ENCODE results near the gene CTH.
A peak's percentile ranks its signal among the peaks of the same experiment; 100 is the strongest.
"Not testable (repeated sequence)": the region's sequence is repeated elsewhere in the genome, so short reads cannot be mapped to it uniquely, and the experiment has no call there.

CTH gene

GRCh38 chr1:70411360-70411844 lies 334 bp downstream of the CTH start:
- DNase-seq = peak; percentile 40

- DNase-seq = no peak
These were observed 4.8 kb downstream of the CTH start for GRCh38 chr1:70415882-70416281.

DNA sequence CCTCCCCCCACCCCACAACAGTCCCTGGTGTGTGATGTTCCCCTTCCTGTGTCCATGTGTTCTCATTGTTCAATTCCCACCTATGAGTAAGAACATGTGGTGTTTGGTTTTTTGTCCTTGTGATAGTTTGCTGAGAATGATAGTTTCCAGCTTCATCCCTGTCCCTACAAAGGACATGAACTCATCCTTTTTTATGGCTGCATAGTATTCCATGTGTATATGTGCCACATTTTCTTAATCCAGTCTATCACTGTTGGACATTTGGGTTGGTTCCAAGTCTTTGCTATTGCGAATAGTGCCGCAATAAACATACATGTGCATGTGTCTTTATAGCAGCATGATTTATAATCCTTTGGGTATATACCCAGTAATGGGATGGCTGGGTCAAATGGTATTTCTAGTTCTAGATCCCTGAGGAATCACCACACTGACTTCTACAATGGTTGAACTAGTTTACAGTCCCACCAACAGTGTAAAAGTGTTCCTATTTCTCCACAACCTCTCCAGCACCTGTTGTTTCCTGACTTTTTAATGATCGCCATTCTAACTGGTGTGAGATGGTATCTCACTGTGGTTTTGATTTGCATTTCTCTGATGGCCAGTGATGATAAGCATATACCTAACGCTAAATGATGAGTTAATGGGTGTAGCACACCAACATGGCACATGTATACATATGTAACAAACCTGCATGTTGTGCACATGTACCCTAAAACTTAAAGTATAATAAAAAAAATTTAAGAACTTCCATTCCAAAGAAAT lies 8.1 kb downstream of the CTH start:
- DNase-seq = not testable (repeated sequence)

DNA sequence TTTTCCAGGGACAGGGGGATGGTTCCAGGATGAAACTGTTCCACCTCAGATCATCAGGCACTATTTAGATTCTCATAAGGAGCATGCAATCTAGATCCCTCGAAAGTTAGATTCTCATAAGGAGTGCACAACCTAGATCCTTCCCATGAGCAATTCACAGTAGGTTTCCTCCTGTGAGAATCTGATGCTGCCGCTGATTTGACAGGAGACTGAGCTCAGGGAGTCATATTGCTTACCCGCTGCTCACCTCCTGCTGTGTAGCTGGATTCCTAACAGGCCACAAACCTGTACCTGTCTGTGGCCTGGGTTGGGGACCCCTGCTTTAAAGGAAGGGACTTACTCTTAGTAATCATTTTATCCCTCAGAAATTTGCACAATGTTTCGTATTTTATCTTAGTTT lies 9.3 kb downstream of the CTH start:
- DNase-seq = peak; percentile 47

DNA sequence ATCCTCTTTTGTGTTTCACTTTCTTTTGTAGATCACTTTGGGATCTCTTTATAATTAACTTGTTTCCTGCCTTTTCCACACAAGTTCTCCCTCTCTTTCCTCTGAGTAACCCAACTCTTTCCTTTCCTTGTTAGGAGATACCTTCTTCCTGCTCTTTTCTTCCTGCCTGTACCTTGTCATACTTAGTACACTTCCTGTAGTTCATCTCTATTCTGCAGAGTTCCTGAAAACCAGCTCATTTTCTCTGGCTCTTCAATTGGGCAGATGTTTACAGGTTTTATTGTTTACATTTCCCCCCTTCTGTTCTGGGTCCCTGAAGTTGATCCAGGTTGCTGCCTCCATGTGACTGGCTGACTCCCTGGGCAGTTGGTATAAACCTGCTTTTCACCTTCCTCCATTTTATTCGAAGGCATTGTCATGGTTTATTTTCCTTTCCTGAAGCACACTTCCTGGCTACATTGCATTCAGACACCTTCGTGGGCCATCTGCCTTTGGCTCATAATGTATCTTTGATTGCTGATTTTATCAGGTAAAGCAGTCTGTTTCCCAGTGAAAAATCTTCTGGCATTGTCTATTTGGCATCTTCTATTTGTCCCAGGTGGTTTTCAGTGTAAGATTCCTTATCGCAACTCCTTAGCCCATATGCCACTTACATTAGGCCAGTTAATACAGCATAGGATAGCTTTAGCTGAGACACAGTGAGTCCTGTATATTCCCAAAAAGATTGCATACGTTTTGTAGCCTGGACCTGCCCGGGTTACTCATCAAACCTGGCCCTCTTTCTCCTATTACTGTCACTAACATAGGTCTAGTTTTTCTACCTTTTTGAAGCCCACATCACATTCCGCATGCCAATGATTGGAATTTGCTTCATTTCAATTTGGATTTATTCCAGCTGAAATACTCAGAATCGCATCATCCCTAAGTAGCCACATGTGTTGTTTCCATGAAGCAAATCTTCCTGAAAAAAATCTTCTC lies 15.4 kb downstream of the CTH start:
- DNase-seq = peak; percentile 30

GRCh38 chr1:70427976-70428375 lies 16.9 kb downstream of the CTH start:
- no peak for DNase-seq

DNA sequence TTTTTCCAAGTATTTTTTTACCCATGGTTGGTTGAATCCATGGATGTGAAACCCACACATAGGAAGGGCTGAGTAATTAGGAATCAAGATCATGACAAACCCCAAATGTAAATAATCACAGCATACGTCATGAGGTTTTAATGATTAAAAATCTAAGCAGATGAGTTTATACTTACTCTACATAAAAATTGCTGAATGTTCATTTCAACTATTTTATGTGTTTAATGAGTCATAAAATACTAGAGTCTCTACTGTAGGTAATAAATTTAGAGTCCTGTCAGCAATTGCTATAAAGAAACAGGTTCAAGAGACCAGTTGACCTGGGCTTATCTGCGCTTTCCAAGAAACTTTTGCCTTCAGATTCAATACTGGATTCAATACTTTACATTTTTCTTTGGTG lies 18.2 kb downstream of the CTH start:
- no peak for DNase-seq

DNA sequence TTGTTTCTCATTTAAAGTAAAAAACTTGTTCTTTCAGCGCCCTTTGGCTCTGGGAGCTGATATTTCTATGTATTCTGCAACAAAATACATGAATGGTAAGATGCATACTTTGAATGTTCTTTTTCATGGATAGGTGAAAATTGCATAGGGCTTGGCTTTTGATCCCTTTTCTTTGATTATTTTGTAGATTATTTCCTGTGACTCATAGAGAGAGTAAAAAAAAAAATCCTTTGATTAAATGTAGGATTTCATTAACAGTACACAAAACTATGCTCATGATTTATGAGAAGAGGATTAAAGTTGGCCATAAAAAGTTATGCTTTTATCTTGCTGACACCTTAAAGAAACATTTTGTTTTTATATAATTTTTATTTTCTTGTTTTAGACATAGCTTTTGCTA lies 18.7 kb downstream of the CTH start:
- DNase-seq = no peak

GRCh38 chr1:70431317-70431716 lies 20.2 kb downstream of the CTH start:
- no peak for DNase-seq

GRCh38 chr1:70431874-70432273 lies 20.8 kb downstream of the CTH start:
- no peak for DNase-seq

- DNase-seq = no peak
These were observed 23.3 kb downstream of the CTH start for GRCh38 chr1:70434253-70434859.

DNA sequence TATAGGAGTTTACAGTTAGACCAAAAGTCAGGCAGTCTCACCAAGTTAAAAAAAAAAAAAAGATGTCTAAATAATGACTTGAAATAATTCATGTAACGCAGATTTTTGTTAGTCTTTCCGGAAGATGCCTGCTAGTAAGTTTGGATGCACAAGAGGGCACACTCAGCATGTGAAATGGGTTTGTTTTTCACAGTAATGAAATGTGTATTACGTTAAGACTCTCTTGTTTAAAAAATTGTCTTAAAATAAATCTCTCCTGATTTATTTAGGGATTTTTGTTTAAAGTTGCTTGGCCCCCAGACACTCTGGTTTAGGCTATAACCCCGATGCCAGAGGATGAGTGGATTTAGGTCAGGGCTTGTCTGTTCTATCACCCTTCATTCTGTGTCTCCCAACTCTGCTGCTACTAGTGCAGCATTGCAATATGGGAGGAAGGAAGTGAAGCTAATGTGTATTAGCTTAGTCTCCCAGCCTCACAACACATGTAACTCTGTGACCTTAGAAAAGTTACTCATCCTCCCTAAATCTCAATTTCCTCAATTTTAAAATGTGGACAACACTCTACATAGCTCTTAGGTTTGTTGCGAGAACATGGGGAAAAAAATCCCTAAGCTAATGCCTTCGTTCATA lies 25.7 kb downstream of the CTH start:
- DNase-seq = no peak

DNA sequence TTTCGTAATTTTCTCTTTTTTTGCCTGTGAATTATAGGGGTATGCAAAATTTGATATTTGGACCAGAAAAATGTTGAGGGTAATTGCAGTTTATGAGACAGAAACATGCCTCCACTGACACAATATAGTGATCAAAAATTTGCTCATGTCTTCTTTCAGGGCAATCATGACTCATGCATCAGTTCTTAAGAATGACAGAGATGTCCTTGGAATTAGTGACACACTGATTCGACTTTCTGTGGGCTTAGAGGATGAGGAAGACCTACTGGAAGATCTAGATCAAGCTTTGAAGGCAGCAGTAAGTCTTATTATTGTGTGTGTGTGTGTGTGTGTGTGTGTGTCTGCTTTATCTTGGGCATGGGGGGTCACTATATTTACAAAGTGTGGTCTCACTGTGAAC lies 27.5 kb downstream of the CTH start:
- DNase-seq = no peak

DNA sequence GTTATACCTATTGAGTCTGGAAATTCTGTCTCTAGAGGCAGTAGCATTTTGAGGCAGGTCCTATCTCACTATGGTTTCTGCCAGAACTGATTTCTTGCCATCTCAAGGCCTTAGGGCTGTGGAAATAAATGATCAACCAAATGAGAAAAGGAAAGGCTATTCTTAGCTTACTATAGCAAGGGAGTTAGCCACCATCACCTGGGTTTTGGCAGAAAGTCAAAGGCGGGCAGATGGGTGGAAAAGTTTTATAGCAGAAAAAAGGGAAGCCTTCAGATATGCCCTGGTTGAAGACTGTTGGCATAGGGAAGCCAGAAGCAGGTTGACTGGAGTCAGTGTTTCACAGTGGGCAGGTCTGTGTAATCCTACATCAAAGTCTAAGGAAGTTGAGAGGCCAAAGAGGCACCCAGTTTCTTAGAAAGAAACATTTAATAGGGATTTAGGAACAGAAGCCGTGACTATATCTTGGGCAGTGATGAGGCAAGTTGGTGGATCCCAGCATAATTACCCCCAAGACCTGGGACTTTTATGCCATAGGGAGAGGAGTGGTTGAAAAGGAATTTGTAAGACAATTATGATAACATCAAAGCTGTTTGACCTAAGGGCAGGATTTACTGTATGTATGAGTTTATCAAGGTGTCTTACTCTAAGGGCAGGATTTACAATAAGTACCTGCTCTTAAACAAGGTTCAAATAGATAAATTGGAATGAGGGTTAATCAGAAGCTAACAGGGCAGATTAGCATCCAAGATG lies 29.7 kb downstream of the CTH start:
- DNase-seq = no peak

DNA sequence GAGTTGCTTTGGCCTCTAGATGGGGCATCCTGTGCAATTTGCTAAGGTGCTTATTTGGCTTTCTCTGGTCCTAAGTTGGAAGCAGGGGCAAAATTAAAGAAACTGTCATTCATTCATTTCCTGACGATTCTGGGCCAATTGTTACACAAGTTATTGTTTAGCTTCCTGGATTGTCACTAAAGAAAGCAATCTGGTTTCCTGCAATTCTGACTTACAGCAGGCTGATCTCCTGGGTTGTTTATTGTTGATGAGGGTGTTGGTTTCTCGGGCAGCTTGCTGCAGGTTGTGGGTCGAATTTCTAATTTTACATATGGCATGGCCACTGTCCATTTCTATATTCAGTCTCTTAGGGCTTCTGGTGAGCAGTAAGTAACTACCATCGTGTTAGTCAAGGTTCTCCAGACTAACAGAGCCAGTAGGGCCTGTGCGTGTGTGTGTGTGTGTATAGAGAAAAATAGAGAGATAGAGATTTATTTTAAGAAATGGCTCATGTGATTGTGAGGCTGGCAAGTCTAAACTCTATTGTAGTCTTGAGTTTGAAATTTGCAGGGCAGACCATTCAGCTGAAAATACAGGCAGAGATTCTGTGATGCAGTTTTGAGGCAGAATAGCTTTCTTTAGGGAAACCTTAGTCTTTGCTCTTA lies 30.4 kb downstream of the CTH start:
- no peak for DNase-seq

DNA sequence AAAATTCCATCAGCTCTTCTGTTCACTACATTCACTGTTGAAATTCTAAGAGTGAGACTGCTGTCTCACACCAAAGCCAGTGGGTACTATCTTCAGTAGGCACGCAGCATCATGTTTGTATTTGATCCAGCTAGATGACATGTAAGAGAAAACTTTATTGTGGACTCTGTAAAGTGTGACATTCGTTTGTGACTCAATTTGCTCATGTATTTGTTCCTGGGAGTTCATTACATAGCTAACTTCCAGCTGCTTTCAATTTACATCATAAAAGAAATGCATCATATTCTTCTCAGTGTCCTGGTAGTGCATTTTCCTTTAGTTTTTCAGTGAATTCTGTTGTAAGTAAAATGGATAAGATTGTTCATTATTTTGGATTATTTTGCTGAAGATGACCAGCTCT lies 31.4 kb downstream of the CTH start:
- DNase-seq = no peak

GRCh38 chr1:70443739-70444138 lies 32.7 kb downstream of the CTH start:
- DNase-seq = no peak

- DNase-seq = no peak
These were observed 38.0 kb downstream of the CTH start for GRCh38 chr1:70449049-70449448.

- DNase-seq = not testable (repeated sequence)
These were observed 41.3 kb downstream of the CTH start for GRCh38 chr1:70452164-70452939.

DNA sequence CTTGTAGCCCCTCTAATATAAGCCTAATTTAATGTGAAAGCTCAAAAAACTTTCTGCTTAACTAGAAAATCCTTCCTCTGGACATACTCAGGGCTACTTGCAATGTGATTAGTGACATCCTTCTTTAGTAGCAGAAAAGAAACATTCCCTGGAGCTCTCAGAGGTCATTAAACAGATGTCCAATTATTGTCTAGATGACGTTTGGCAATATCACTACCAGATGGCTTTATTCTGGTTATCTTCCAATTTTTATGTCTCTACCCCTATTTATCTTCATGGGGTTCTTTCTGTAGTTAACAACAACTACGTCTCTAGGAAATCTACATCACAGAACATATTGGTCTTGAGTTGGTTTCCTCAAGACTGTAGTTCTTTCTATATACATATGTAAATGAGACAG lies 44.2 kb downstream of the CTH start:
- DNase-seq = no peak

DNA sequence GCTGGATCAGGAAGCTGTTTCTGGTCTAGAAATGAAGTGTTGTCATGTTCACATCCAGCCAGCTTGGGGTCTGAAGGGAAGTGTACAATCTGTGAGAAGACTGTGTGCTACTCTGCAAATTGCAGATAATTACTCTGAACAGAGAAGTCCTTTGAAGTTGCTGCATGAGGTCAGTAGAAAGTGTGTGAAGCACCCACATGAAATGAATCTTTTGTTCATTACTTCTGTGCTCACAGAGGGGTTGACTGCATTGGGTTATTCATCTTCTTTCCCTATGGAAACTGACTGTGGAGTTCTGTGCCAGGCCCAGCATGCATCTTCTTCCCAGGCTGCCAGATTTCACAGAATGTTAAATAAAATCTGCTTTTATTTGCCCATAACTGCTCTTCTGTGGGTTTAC lies 47.1 kb downstream of the CTH start:
- DNase-seq = no peak

Data from NCI-H510A treated with DMSO at 0.1 percent for 48 hours (cell line).